ENCODE data around the gene UBE2M. TPM values are rescaled to one million over a fixed set of nuclear protein-coding genes. Genes with fewer than 3 reads are reported as not detected.

UBE2M gene
- polyA plus RNA-seq, 1 of the 3 experiments (the other 2 are of a cell fraction): 135 TPM

GRCh38 chr19:58554494-58555368, 3.7 kb downstream of the UBE2M start, which contains the start of gene CHMP2A (continued):
- TF ChIP-seq FOXM1 (IDR thresholded peaks at IDR 0.05; ENCODE audit: low read depth): no peak
- TF ChIP-seq EZH2phosphoT487 (IDR thresholded peaks at IDR 0.05; ENCODE audit: borderline replicate concordance, low read depth): no peak
- TF ChIP-seq POLR2AphosphoS5 (IDR thresholded peaks at IDR 0.05; ENCODE audit: low read depth, low read length): peak; percentile 97
- TF ChIP-seq TCF12 (IDR thresholded peaks at IDR 0.05): peak; percentile 29; the same call in 1 of the 2 replicates
- no peak for TF ChIP-seq GATA2 (CRISPR knock-in tag; IDR thresholded peaks at IDR 0.05)
- TF ChIP-seq NFIC (IDR thresholded peaks at IDR 0.05; ENCODE audit: borderline replicate concordance): no peak
- TF ChIP-seq YY1 (IDR thresholded peaks at IDR 0.05; ENCODE audit: low read depth): peak; percentile 64; the same call in 1 of the 2 replicates
- TF ChIP-seq CHD2 (IDR thresholded peaks at IDR 0.05; ENCODE audit: low read length, partially characterized antibody): peak; percentile 96
- TF ChIP-seq GABPA (IDR thresholded peaks at IDR 0.05; ENCODE audit: low read depth): peak; percentile 97
- TF ChIP-seq, protein P1, sequence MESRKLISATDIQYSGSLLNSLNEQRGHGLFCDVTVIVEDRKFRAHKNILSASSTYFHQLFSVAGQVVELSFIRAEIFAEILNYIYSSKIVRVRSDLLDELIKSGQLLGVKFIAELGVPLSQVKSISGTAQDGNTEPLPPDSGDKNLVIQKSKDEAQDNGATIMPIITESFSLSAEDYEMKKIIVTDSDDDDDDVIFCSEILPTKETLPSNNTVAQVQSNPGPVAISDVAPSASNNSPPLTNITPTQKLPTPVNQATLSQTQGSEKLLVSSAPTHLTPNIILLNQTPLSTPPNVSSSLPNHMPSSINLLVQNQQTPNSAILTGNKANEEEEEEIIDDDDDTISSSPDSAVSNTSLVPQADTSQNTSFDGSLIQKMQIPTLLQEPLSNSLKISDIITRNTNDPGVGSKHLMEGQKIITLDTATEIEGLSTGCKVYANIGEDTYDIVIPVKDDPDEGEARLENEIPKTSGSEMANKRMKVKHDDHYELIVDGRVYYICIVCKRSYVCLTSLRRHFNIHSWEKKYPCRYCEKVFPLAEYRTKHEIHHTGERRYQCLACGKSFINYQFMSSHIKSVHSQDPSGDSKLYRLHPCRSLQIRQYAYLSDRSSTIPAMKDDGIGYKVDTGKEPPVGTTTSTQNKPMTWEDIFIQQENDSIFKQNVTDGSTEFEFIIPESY (IDR thresholded peaks at IDR 0.05; ENCODE audit: borderline replicate concordance, low read depth): peak; percentile 85; the same call in 1 of the 2 replicates
- TF ChIP-seq EP300 (IDR thresholded peaks at IDR 0.05; ENCODE audit: borderline replicate concordance in 1 of 2, low read depth in 1 of 2, low read length in 1 of 2): peak in 1 of 2 experiments; percentile 27; a peak in 1 of 4 replicates
- TF ChIP-seq FOSL2 (IDR thresholded peaks at IDR 0.05; ENCODE audit: borderline replicate concordance, low read depth): no peak; the same call in 1 of the 2 replicates

DNA sequence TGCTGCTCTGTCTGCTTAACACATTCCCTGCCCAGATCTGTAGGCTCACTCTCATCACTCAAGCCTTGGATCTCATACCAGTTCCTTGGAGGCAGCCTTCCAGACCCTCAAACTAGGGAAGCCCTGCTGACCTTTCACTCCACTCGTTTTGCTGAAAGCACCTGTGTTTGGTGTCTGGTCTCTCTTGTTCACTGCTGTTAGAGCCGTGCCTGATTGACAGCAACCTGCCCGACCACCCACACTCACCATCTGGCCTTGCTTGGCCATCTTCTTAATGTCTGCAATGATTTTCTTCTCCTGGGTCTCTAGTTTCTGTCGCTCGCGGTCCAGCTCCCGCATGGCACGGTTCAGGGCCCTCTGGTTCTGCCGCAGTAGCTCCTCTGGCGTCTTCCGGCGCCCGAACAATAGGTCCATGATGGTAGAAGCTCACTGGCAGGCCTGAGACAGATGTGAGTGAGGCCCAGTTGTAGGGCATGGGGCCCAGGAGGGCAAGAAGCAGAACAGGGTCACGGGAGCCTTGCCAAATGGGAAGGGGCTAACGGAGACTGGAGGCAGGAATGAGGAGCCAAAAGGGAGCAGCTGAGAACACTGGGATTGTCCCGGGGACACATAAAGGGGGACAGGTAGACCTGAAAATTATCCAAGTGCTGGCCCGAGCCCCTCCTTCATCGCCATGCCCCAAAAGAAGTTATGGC, 4.5 kb downstream of the UBE2M start:
- Histone ChIP-seq H3K9me3 (no peaks in the 10 kb centered on the region), H3K9ac (peak overlapping the region; percentile 76), H3K36me3 (replicated peaks in 1 of 2; ENCODE audit: control insufficient read depth in 1 of 2, insufficient read depth in 2 of 2, low read length in 1 of 2) (peaks cover 41 to 56% of the 10 kb centered on the region in 2 experiments), H3K4me2 (peak overlapping the region; percentile 92), H3K79me2 (ENCODE audit: insufficient read depth) (peaks cover 56% of the 10 kb centered on the region), H3K9me2 (no peaks in the 10 kb centered on the region), H3K27ac (ENCODE audit: low read depth in 2 of 2, low read length in 1 of 2) (peak overlapping the region; percentile 90 to 98), H3K4me1 (ENCODE audit: control insufficient read depth in 1 of 2, insufficient read depth in 2 of 2, low read depth in 1 of 2, low read length in 1 of 2) (peaks cover 17 to 40% of the 10 kb centered on the region in 2 experiments; a peak in 3 of 4 replicates), H3F3A (replicated peaks; ENCODE audit: insufficient read depth) (peaks cover 67% of the 10 kb centered on the region), H3K27me3 (ENCODE audit: insufficient read depth) (no peaks in the 10 kb centered on the region), H2AFZ (ENCODE audit: low read depth) (no peak overlapping the region), H3K4me3 (ENCODE audit: low read depth in 2 of 2, low read length in 1 of 2) (peak overlapping the region; percentile 75 to 90), H4K20me1 (ENCODE audit: insufficient read depth) (peaks cover 22% of the 10 kb centered on the region)
- TF ChIP-seq MEF2A (IDR thresholded peaks at IDR 0.05; ENCODE audit: borderline replicate concordance, low read depth) (no peak), MXI1 (IDR thresholded peaks at IDR 0.05; ENCODE audit: low read depth, low read length) (no peak), RFX5 (IDR thresholded peaks at IDR 0.05; ENCODE audit: low read length) (no peak), NRF1 (IDR thresholded peaks at IDR 0.05; ENCODE audit: low read depth, low read length) (no peak), RCOR1 (IDR thresholded peaks at IDR 0.05; ENCODE audit: low read length) (no peak), ELF1 (IDR thresholded peaks at IDR 0.05) (no peak), RXRA (IDR thresholded peaks at IDR 0.05; ENCODE audit: borderline replicate concordance, low read depth) (no peak), GABPA (IDR thresholded peaks at IDR 0.05; ENCODE audit: low read depth) (no peak), JUND (IDR thresholded peaks at IDR 0.05) (no peak)
- TF ChIP-seq, protein P2, sequence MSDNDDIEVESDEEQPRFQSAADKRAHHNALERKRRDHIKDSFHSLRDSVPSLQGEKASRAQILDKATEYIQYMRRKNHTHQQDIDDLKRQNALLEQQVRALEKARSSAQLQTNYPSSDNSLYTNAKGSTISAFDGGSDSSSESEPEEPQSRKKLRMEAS (IDR thresholded peaks at IDR 0.05; ENCODE audit: low read depth): no peak
- DNase-seq: no peak
- ChIA-PET POLR2A (interaction anchor here (1.1 to 4.3 kb wide), 6 partner anchors 9 to 191 kb away, joined by 6 to 49 read pairs (median 10); partner anchors contain the start of genes TRIM28, ZBTB45 and ZNF497), CTCF (interaction anchor here (1.5 to 9.1 kb wide), 5 partner anchors 9 to 48 kb away, joined by 3 to 81 read pairs (median 9); partner anchors contain the start of gene ZBTB45)
- WGBS (ENCODE audit: low lambda C conversion rate): 28% methylated on average over 18 of the region's 18 CpGs
